ENCODE data around the gene ADAM11.

DNA sequence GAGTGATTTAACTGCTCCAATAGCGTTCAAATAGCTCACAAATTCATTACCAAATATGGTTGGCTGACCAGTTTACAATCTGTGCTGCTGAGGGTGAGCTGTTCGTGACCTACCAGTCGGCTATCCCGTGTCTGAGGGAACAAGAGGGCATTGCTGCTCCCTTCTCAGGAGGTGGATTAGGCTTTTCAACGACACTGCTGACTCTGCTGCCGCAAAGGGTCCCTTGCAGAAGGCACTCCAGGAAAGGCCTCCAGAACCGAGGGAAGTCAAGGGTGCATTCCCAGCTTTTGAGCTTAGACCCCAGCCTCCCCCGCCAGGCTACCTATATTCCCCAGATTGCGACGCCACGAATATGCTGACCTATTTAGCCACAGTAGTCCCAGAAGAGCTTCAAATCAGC is 39.0 kb downstream of the ADAM11 start:
- TF ChIP-seq, protein P1, sequence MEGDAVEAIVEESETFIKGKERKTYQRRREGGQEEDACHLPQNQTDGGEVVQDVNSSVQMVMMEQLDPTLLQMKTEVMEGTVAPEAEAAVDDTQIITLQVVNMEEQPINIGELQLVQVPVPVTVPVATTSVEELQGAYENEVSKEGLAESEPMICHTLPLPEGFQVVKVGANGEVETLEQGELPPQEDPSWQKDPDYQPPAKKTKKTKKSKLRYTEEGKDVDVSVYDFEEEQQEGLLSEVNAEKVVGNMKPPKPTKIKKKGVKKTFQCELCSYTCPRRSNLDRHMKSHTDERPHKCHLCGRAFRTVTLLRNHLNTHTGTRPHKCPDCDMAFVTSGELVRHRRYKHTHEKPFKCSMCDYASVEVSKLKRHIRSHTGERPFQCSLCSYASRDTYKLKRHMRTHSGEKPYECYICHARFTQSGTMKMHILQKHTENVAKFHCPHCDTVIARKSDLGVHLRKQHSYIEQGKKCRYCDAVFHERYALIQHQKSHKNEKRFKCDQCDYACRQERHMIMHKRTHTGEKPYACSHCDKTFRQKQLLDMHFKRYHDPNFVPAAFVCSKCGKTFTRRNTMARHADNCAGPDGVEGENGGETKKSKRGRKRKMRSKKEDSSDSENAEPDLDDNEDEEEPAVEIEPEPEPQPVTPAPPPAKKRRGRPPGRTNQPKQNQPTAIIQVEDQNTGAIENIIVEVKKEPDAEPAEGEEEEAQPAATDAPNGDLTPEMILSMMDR (IDR thresholded peaks at IDR 0.05) = no peak
- TF ChIP-seq EP300 (IDR thresholded peaks at IDR 0.05) (no peak), POLR2A (IDR thresholded peaks at IDR 0.05) (no peak)

Data from tibial nerve (tissue), 4 donors.